Measurements from ENCODE around the gene CFAP68. TPM values are rescaled to one million over a fixed set of nuclear protein-coding genes. Genes with fewer than 3 reads are reported as not detected.
A peak's percentile ranks its signal among the peaks of the same experiment; 100 is the strongest.

CFAP68 gene
- total and polyA plus RNA-seq, 5 donors from 2014 or later, result 8.3 to 44.6 (median 26.6) TPM

DNA sequence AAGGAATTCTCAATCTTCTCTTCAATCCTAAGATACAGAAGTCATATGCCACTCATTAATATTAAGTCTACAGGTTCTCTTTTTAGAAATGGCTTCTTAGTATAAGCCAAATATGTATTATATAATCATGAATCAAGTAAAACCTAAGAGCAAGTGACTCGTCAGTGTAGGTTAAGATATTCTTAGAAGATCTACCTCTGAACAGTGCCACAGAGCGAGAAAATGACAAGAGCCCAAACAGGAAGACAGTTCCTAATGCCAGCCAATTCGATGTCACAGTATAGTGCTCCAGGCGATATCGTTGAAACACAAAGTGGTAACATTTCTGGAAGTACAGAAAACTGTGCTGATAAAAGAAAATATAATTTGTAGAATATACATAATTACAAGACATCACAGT, 41.3 kb upstream of the CFAP68 start:
- DNase-seq (no peak), ATAC-seq (ENCODE audit: low read depth in 2 of 2) (no peak)
- Mint-ChIP-seq H3K27ac (peak overlapping the region in 1 of 3 donors; percentile 8), H3K9me3 (peaks cover 0 to 1% (median 0%) of the 10 kb centered on the region in 7 donors), H3K36me3 (peaks cover 38% of the 10 kb centered on the region), H3K4me3 (no peak overlapping the region), H3K4me1 (peaks cover 1 to 11% (median 5%) of the 10 kb centered on the region in 4 donors), H3K27me3 (no peaks in the 10 kb centered on the region)
- Histone ChIP-seq H3K36me3 (ENCODE audit: control insufficient read depth, insufficient read depth, low read length) (peaks cover 42% of the 10 kb centered on the region), H3K4me1 (ENCODE audit: control insufficient read depth, insufficient read depth, low read length, poor library complexity, severe bottlenecking) (no peaks in the 10 kb centered on the region), H3K27ac (ENCODE audit: insufficient read depth, low read length, poor library complexity, severe bottlenecking) (no peak overlapping the region), H3K9me3 (ENCODE audit: control insufficient read depth in 2 of 2, low read length in 2 of 2) (no peaks in the 10 kb centered on the region), H3K4me3 (ENCODE audit: low read depth, low read length) (no peak overlapping the region), H3K27me3 (ENCODE audit: control insufficient read depth, insufficient read depth, low read length) (no peaks in the 10 kb centered on the region)

DNA sequence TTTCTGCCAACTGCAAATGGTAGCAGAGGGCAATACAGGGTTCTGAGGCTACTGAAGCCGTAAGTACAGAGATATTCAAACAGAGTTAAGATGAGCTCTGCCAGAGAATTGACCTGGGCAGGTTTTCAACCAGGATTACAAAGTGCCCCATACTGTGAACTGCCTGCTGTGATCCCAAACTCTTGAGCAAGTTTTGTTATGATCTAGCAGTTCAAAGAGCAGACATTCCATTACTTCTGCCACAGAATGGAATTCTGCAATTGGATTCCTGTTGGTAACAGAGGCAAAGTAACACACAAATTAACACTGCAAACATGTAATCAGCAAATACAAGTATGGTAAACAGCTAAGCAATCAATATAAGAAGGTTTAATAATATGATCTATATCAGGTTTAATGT, 39.2 kb upstream of the CFAP68 start:
- H3K4me3 ChIP-seq (ENCODE audit: low read depth, low read length), result no peak overlapping the region
- no peaks in the 10 kb centered on the region for H3K27me3 Mint-ChIP-seq
- H3K27ac ChIP-seq (ENCODE audit: insufficient read depth, low read length, poor library complexity, severe bottlenecking), result no peak overlapping the region
- DNase-seq, result no peak
- peaks cover 1 to 11% (median 5%) of the 10 kb centered on the region in 4 donors for H3K4me1 Mint-ChIP-seq
- no peaks in the 10 kb centered on the region for H3K4me1 ChIP-seq (ENCODE audit: control insufficient read depth, insufficient read depth, low read length, poor library complexity, severe bottlenecking)
- peaks cover 48% of the 10 kb centered on the region for H3K36me3 ChIP-seq (ENCODE audit: control insufficient read depth, insufficient read depth, low read length)
- H3K9me3 ChIP-seq (ENCODE audit: control insufficient read depth in 2 of 2, low read length in 2 of 2), result no peaks in the 10 kb centered on the region
- no peak for ATAC-seq (ENCODE audit: low read depth in 2 of 2)
- H3K27me3 ChIP-seq (ENCODE audit: control insufficient read depth, insufficient read depth, low read length), result no peaks in the 10 kb centered on the region
- peaks cover 41% of the 10 kb centered on the region for H3K36me3 Mint-ChIP-seq
- H3K9me3 Mint-ChIP-seq, result no peaks in the 10 kb centered on the region
- no peak overlapping the region for H3K27ac Mint-ChIP-seq
- H3K4me3 Mint-ChIP-seq, result no peak overlapping the region

DNA sequence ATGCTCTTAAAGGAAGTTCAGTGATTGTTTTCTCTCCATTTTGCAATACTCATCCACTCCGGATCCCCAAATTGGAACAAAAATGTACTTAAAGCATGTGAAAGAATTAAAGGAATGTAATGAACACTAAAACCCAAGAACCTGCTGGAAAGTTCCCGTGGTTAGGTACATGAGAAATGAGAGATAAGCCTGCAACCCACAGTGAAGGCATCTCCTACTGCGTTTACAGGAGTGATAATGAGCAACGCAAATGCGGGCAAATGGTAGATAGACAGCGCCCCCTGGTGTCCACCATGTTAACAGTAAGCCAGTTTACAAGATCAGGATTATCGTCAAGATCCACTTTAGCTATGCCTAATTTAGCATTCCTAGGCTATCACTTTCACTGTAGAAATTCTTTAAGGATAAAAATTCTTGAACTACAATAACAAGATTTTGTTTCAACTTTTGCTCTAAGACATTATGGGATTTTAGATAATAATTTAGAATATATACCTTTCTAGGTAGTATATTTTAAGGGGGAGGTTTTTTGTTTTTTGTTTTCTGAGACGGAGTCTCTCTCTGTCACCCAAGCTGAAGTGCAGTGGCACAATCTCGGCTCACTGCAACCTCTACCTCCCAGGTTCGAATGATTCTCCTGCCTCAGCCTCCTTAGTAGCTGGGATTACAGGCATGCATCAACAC, 37.8 kb upstream of the CFAP68 start:
- Histone ChIP-seq H3K4me1 (ENCODE audit: control insufficient read depth, insufficient read depth, low read length, poor library complexity, severe bottlenecking) (no peaks in the 10 kb centered on the region), H3K27me3 (ENCODE audit: control insufficient read depth, insufficient read depth, low read length) (no peaks in the 10 kb centered on the region), H3K36me3 (ENCODE audit: control insufficient read depth, insufficient read depth, low read length) (peaks cover 41% of the 10 kb centered on the region), H3K27ac (ENCODE audit: insufficient read depth, low read length, poor library complexity, severe bottlenecking) (no peak overlapping the region), H3K4me3 (ENCODE audit: low read depth, low read length) (no peak overlapping the region), H3K9me3 (ENCODE audit: control insufficient read depth in 2 of 2, low read length in 2 of 2) (no peaks in the 10 kb centered on the region)
- Mint-ChIP-seq H3K9me3 (no peaks in the 10 kb centered on the region), H3K36me3 (peaks cover 32% of the 10 kb centered on the region), H3K27ac (peak overlapping the region; percentile 46 to 66 (median 56)), H3K4me1 (peaks cover 1 to 11% (median 5%) of the 10 kb centered on the region in 4 donors), H3K27me3 (no peaks in the 10 kb centered on the region), H3K4me3 (no peak overlapping the region)
- ATAC-seq (ENCODE audit: low read depth in 2 of 2) (peak; percentile 92), DNase-seq (peak; percentile 71 to 87 (median 77))

DNA sequence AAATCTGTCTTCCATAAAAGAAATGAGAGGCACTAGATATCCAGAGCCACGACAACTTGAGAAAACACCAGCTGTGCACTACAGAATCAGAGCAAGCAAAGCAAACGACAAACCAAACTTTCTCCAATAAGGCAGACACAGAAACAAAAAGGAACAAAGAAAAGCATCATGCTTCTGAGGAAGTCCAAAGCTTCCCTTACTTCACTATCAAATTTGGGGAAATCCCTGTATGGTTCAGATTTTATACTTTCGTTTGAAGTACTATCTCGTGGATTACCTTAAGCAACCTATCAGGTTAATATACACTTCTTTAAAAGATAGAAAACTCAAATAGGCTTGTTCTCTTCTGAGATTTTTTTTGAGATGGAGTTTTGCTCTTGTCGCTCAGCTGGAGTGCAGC, 35.7 kb upstream of the CFAP68 start:
- Mint-ChIP-seq H3K27me3 (no peaks in the 10 kb centered on the region), H3K9me3 (no peaks in the 10 kb centered on the region), H3K4me3 (no peak overlapping the region), H3K36me3 (peaks cover 25% of the 10 kb centered on the region), H3K27ac (no peak overlapping the region), H3K4me1 (peaks cover 0 to 11% (median 3%) of the 10 kb centered on the region in 4 donors)
- no peaks in the 10 kb centered on the region for H3K27me3 ChIP-seq (ENCODE audit: control insufficient read depth, insufficient read depth, low read length)
- DNase-seq, result no peak
- no peak overlapping the region for H3K4me3 ChIP-seq (ENCODE audit: low read depth, low read length)
- ATAC-seq (ENCODE audit: low read depth in 2 of 2), result no peak
- no peak overlapping the region for H3K27ac ChIP-seq (ENCODE audit: insufficient read depth, low read length, poor library complexity, severe bottlenecking)
- no peaks in the 10 kb centered on the region for H3K4me1 ChIP-seq (ENCODE audit: control insufficient read depth, insufficient read depth, low read length, poor library complexity, severe bottlenecking)
- peaks cover 37% of the 10 kb centered on the region for H3K36me3 ChIP-seq (ENCODE audit: control insufficient read depth, insufficient read depth, low read length)
- no peaks in the 10 kb centered on the region for H3K9me3 ChIP-seq (ENCODE audit: control insufficient read depth in 2 of 2, low read length in 2 of 2)

DNA sequence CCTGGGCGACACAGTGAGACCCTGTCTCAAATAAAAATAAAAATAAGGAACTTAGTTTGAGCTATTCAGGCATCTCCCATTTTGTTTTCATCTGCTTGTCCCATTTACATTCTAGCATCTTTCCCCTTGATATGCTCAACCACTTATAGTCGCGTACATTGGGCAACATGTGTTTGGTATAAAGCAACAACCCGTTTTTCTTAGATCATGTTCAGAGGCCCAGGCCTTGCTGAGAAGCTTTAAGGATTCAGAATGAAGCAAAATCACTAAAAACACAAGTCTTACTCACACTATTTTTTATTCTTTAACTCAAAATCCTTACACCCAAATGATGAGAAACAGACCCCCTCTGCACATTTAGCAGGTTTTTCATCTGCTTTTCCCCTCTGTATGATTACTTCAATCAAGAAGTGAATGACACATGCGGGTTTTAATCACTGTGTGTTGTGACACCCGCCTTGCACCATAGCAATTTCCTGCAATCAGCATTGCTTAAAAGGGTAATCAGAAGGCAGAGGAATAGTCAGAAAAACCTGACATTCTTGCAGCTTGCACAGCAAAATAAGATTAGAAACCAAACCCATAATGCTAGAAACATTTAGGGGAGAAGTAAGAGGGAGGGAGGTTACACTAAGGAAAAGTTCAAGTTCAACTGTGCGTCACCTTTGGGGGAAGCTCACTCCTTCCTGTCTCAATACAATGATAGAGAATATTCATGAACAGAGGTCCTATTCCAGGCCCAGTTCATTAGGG, 33.9 kb upstream of the CFAP68 start:
- Histone ChIP-seq H3K4me3 (ENCODE audit: low read depth, low read length) (no peak overlapping the region), H3K27me3 (ENCODE audit: control insufficient read depth, insufficient read depth, low read length) (no peaks in the 10 kb centered on the region), H3K9me3 (ENCODE audit: control insufficient read depth in 2 of 2, low read length in 2 of 2) (no peaks in the 10 kb centered on the region), H3K4me1 (ENCODE audit: control insufficient read depth, insufficient read depth, low read length, poor library complexity, severe bottlenecking) (no peaks in the 10 kb centered on the region), H3K27ac (ENCODE audit: insufficient read depth, low read length, poor library complexity, severe bottlenecking) (no peak overlapping the region), H3K36me3 (ENCODE audit: control insufficient read depth, insufficient read depth, low read length) (peaks cover 38% of the 10 kb centered on the region)
- Mint-ChIP-seq H3K9me3 (no peaks in the 10 kb centered on the region), H3K27ac (no peak overlapping the region), H3K4me3 (no peak overlapping the region), H3K4me1 (peaks cover 0 to 11% (median 2%) of the 10 kb centered on the region in 4 donors), H3K27me3 (no peaks in the 10 kb centered on the region), H3K36me3 (peaks cover 27% of the 10 kb centered on the region)
- DNase-seq (no peak), ATAC-seq (ENCODE audit: low read depth in 2 of 2) (no peak)

DNA sequence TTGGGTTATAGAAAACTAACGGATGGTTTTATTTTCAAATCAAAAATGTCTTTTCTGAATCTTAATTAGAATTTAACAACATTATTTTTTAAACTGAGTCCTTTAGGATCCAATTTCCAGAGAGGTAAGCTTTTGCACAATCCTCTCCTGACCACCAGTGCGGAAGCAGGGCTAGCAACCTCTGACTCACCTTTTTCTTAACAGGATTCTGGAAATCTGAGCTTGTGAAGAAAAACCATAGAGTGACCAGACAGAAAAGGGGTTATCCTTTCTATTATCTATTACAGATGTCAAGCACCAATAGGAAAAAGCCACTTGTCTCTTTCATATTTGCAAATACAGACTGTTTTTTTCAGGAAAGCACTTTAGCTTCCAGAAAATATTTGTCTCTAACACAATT, 33.3 kb upstream of the CFAP68 start:
- Mint-ChIP-seq H3K36me3 (peaks cover 27% of the 10 kb centered on the region), H3K9me3 (no peaks in the 10 kb centered on the region), H3K4me1 (peaks cover 0 to 7% (median 2%) of the 10 kb centered on the region in 4 donors), H3K27ac (no peak overlapping the region), H3K27me3 (no peaks in the 10 kb centered on the region), H3K4me3 (no peak overlapping the region)
- Histone ChIP-seq H3K4me1 (ENCODE audit: control insufficient read depth, insufficient read depth, low read length, poor library complexity, severe bottlenecking) (no peaks in the 10 kb centered on the region), H3K27me3 (ENCODE audit: control insufficient read depth, insufficient read depth, low read length) (no peaks in the 10 kb centered on the region), H3K27ac (ENCODE audit: insufficient read depth, low read length, poor library complexity, severe bottlenecking) (no peak overlapping the region), H3K36me3 (ENCODE audit: control insufficient read depth, insufficient read depth, low read length) (peaks cover 38% of the 10 kb centered on the region), H3K9me3 (ENCODE audit: control insufficient read depth in 2 of 2, low read length in 2 of 2) (no peaks in the 10 kb centered on the region), H3K4me3 (ENCODE audit: low read depth, low read length) (no peak overlapping the region)
- no peak for ATAC-seq (ENCODE audit: low read depth in 2 of 2)
- DNase-seq, result no peak

DNA sequence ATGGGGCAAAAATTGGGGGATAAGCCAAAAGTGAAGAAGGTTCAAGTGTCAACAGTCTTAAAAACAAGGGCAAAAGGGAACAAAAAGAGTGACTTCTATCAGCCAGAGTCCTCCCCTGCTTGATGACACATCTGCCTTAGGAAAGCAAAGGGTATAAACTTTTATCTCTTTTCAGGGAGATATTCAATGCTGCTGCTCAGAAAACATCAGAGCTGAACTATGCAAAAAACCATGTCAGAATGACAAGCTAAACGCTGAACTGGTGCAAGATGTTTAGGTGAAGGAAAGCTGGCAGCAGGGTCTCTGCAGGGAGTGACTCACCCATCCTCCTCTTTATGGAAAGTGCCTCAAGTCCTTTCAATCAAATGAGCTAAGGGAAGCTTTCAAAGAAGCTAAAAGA, 32.7 kb upstream of the CFAP68 start:
- no peaks in the 10 kb centered on the region for H3K9me3 Mint-ChIP-seq
- no peak overlapping the region for H3K4me3 ChIP-seq (ENCODE audit: low read depth, low read length)
- no peaks in the 10 kb centered on the region for H3K27me3 ChIP-seq (ENCODE audit: control insufficient read depth, insufficient read depth, low read length)
- H3K27ac Mint-ChIP-seq, result peak overlapping the region in 1 of 3 donors; percentile 22
- H3K4me3 Mint-ChIP-seq, result no peak overlapping the region
- H3K36me3 ChIP-seq (ENCODE audit: control insufficient read depth, insufficient read depth, low read length), result peaks cover 40% of the 10 kb centered on the region
- DNase-seq (no peak), ATAC-seq (ENCODE audit: low read depth in 2 of 2) (no peak)
- H3K4me1 ChIP-seq (ENCODE audit: control insufficient read depth, insufficient read depth, low read length, poor library complexity, severe bottlenecking), result no peaks in the 10 kb centered on the region
- no peaks in the 10 kb centered on the region for H3K27me3 Mint-ChIP-seq
- no peak overlapping the region for H3K27ac ChIP-seq (ENCODE audit: insufficient read depth, low read length, poor library complexity, severe bottlenecking)
- peaks cover 0 to 1% (median 0%) of the 10 kb centered on the region in 4 donors for H3K4me1 Mint-ChIP-seq
- H3K9me3 ChIP-seq (ENCODE audit: control insufficient read depth in 2 of 2, low read length in 2 of 2), result no peaks in the 10 kb centered on the region
- H3K36me3 Mint-ChIP-seq, result peaks cover 29% of the 10 kb centered on the region
